GDM1 (cell line): ENCODE data around the gene BPIFB3.

Experiments
- DNase-seq: peaks from one replicate; lab custom pipeline; 2025; lab: John Stamatoyannopoulos, UW

Gene BPIFB3, protein sequence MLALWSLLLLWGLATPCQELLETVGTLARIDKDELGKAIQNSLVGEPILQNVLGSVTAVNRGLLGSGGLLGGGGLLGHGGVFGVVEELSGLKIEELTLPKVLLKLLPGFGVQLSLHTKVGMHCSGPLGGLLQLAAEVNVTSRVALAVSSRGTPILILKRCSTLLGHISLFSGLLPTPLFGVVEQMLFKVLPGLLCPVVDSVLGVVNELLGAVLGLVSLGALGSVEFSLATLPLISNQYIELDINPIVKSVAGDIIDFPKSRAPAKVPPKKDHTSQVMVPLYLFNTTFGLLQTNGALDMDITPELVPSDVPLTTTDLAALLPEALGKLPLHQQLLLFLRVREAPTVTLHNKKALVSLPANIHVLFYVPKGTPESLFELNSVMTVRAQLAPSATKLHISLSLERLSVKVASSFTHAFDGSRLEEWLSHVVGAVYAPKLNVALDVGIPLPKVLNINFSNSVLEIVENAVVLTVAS

DNA sequence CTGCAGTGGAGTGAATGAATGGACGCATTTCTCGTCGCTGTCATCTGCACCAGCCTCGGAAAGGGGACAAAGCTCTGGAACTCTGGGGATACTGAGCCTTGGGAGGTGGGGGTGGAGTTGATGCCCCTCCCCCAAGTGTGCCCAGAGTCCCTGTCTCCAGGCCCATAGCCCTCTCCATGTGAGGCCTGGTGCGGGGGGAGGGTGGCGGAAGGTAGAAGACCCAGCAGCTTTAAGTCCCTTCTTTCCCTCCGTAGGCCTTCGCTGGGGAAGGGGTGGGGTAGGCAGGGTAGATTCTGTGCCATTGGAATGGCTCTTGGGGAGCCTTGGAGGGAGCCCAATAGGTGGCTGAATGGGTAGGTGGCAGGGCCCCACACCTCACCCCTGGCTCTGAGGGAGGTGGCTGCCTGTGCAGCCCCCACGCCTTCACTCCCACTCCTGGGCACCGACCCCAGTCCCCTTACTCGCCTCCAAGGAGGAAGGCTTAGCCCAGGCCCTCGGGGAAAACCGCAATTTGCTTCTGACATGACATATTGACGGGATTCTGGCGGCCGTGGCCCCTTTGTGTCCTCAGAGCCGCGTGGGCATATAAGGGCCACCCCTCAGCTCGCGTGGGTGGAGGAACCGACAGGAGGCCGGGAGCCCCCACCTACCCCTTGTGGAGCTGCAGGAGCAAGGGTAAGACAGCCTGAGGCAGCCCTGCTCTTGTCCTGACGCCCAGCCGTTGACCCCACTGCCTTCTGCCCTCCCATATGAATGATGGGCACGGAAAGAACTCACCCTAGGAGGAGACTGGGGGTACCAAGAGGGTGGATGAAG, at the start of gene BPIFB3:
Gene BPIFB3, plus strand, starts transcription at position 613 of the 816 bp plus-strand sequence. CDS start 1,533 bp downstream, outside the sequence.
- DNase-seq: no peak

DNA sequence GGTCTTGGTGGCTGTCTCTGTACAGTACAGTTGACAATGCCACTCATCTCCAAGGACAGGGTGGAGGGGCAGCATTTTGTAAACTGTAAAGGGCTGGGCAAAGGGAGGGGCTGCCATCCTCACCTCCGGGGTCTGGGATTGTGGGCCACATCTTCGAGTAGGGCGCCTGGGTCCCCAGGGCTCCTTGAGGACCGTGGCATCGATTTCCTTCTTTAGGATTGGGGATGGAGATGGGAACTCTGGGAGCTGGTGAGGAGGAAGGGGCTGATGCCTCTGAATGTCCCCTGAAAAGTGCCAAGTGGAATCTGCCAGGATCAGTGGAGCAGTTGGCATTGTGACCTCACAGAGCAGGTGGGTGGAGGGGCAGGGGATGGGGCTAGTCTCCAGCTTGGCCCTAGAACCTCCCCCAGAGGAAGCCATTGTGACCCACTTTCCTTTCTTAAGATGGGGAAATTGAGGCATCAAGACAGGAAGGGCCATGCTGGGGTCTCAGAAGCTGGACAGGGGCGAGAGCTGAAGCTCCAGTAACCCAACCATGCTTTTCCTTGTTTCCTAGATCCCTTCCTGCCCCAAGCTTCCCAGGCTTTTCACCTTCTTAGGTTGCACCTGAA, 49.5 kb upstream of the BPIFB3 start, which contains the start of gene SUN5:
Gene SUN5, minus strand, starts transcription at position 293 of the 611 bp plus-strand sequence. Its CDS starts 93 bp downstream, at position 200.
- DNase-seq: no peak

DNA sequence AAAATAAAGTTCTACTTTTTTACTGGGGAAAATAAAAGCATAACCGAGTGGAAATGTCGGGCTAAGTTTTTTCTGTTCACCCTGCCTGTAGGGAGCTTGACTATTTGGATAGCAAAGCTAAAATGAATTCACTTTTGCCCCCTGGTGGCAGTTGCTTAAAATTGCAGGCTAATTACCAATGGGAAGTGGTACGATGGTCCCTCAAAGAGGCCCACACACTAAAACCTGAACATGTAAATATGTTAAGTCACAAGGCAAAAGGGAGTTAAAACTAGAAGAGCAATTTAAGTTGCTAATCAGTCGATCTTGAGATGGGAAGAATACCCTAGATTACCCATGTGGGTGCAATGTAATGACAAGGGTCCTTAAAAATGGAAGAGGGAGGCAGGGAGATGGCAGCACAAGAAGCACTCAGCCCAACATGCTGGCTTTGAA, 48.6 kb upstream of the BPIFB3 start:
- no peak for DNase-seq

DNA sequence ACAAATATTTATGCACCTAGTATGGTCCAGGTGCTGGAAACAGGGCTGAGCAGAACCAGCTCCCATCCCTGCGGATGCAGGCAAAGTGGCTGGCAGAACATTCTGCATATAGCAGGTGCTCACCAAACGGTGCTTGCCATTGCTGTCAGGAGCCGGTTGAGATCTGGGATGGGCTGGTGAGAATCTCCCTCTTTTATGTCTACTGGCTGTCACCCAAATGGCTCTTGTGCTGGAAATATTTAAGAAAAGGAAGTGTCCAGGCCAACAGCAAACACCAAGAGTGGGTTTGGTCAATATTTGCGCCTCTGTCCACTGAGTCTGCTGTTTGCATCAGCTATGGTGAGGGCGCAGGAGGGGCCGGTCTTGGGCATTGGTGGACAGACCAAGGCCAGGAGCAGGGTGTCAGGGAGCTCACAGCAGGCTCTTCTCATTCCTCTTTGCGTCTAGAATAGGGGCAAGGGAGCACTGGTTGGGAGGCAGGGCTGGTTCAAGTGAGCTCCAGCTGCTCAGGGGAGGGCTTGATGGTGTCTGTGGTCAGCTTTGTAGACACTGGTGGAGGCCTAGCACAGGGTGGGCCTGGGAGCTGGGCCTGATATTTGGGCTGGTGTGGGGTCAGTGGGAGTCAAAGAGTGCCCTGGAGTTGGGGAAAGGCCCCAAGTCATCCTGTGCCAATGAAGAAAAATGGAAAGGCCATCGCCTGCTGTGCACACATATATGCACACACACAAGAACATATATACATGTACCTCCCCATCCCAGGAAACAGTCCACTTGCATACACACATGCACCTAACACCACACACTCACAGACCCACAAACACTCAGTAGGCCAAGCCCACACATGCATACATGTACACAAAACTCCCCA, 47.6 kb upstream of the BPIFB3 start:
- no peak for DNase-seq

DNA sequence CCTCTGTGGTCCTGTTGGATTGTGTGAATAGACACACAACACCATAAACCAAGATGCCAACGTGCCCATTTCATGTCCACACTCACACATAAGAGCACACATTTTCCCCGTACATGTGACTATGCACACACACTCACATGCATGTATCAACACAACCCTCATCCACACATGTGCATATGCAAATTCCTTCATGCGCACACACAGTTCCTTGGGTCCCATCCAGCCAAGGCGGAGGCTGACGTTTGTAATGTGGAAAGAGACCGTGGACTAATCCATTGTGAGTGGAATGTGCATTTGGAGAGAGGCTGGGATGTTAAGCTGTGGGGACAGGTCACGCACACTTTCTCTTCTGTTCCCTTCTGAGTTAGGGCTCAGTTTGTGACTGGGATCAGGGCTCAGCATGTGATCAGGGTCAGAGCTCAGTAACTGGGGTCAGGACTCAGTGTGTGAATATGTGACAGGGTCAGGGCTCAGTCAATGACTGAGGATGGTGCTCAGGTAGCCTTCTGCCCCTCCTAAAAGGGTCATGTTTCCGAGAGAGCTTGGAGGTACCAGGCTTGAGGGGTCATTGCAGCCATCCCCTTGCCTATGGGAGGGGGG, 46.8 kb upstream of the BPIFB3 start:
- DNase-seq: no peak

DNA sequence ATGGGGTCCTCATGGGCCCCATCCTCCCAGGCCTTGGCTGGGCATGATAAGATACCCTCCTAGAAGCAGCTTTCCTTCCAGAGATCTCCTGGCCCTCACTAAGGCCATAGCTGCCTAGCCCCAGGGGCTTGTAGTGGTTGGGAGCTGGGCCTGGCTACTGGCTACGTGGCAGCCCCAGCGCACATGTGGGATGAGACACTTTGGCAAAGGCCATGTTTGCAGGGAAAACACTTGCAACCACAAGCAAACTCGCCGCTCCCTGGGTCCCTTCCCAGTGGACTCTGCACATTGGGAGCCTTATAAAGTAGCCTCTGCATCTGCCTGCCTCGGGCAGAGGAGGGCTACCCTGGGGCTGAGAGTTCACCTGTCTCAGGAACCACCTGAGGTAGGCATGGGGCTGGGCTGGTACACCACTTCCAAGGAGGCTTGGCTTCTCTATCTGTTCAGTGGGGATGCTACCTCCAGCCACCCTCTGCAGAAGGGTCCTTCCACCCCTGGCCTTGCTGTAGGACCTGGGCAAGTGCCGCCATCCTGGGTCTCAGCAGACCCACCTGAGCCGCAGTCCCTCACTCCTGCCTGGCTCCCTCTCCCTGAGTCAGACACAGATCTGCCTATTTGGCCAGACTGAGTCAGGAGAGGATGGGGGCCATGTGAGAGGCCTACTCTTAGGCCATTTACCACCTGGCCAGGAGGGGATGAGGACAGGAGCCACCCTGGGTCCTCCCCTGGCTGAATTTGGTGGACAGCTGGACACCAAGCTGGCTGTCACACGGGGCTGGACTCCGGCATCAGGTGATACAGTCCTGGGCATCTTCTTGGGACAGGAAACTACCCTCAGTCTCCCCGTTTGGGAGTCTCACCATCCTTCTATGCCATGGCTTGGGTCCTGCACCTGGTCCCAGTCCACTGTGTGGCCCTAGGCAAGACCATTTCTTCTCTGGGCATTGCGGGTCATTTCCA, 46.0 kb upstream of the BPIFB3 start, which contains the start of gene BPIFB2:
Gene BPIFB2, plus strand, starts transcription at position 329 of the 960 bp plus-strand sequence. CDS start 871 bp downstream, outside the sequence.
- no peak for DNase-seq

DNA sequence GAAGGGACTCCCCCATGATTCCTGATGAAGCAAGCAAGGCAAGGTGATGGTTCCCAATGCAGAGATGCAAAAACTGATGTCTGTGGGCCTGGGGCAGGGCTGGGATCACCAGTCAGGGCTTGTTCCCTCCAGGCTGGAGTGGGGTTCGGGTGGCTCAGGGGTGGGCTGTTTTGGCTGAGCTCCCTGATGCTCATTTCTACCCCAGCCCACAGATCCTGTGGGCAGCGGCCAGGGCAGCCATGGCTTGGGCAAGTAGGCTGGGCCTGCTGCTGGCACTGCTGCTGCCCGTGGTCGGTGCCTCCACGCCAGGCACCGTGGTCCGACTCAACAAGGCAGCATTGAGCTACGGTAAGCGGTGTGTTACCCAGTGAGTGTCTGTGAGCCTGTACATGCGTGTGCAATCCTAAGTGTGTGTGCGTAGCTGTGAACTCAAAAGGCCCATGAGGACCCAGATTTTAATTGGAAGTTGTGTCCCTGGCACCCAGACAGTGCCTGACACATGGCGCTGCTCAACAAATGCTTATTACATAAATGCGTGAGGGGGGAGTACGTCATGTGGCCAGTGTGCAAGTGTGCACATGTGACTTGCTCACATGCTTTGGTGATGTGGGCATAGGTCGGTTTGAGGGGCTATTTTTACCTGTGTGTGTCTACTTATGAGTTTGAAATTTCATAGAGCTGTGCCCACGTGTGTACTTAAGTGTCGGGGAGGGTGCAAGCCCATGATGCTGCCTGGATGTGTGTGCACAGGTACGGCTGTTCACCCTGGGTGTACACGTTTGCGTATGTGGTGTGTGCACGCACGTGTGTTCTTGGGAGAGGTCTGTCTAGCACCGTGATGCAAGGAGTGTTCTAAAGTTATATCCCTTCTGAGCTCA, 45.1 kb upstream of the BPIFB3 start:
- DNase-seq: no peak

DNA sequence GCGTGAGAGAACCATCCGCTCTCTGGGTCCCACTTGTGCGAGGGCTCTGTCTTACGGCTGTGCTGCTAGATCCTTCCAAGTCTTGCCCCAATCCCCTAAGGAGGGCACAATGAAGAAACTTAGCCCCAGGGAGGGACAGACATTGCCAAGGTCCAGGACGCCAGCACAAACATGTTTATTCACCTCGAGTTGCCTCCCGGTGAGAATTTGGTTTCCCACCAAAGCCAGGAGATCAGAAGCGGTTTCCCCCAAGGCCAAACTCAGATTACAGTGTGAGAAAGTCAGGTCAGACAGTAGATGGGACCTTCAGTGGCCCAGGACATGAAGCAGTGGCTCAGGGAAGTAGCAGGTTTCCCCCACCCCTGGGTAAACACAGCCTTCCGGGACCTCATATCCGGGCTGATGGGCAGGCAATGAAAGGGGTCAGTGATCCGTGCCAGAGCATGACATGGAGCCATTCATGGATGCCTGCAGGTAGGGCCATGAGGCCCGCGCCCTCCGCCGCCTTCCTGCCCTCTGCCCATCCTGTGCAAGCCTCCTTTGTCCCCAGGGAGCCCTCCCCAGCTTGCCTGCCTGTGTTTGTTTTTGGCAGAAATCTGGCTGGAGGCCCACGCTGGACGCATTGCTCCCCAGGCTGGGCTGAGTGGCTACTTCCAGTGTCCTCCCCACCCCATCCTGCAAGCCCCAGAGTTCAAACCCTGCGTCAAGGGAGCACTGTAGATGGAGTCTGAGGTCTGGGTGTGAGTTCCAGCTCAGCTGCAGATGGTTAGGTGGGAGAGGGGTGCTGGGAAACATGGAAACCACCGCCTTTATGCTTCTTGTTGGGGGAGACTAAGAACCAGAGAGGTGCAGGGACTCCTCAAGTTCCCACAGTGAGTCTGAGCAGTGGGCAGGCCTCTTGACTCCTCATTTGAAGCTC, 44.2 kb upstream of the BPIFB3 start:
- DNase-seq: no peak

DNA sequence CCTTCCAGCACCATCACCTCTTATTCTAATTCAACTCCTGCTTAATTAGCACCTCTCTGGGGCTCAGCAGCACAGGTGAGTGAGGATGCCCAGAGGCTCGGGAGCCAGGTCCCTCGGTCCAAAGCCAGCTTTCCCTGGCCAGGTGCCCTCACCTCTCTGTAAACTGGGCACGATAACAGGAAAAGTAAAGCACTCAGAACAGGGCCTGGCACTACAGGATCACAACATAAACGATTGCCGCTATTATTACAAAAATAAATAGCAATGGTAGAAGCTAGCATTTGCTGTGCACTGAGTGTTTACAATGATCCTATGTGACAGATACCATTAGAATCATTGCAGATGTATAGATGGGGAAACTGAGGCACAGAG, 43.6 kb upstream of the BPIFB3 start:
- no peak for DNase-seq

DNA sequence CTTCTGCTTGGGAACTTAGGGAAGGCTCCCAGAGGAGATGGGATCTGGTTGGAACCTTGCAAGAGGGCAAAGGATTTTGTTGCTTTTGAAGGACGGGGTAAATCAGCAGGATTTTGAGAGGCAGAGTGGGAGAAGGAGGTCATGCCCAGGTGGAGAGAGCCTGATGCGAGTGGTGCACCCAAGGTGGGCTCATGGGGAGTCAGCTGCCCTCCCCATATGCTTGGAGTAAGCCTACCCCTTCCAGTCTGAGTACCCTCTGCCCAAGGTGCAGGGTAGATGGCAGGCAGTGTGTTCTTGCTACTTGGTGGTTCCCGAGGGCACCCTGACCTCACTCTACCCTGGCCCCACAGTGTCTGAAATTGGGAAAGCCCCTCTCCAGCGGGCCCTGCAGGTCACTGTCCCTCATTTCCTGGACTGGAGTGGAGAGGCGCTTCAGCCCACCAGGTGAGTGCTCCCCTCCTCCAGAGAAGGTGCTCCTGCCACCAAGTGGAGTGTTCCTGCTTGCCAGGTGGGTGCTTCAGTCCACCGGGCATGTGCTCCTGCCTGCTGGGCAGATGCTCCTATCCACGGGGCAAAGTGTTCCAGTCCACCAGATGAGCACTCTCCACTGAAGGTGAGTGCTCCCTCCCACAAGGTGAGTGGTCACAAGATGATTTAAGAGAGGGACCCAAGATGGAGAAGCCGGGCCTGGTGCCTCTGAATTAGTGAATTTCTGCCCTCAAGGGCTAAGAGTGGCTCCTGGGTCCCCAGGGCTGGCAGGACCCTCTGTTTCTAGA, 42.8 kb upstream of the BPIFB3 start:
- DNase-seq: no peak

DNA sequence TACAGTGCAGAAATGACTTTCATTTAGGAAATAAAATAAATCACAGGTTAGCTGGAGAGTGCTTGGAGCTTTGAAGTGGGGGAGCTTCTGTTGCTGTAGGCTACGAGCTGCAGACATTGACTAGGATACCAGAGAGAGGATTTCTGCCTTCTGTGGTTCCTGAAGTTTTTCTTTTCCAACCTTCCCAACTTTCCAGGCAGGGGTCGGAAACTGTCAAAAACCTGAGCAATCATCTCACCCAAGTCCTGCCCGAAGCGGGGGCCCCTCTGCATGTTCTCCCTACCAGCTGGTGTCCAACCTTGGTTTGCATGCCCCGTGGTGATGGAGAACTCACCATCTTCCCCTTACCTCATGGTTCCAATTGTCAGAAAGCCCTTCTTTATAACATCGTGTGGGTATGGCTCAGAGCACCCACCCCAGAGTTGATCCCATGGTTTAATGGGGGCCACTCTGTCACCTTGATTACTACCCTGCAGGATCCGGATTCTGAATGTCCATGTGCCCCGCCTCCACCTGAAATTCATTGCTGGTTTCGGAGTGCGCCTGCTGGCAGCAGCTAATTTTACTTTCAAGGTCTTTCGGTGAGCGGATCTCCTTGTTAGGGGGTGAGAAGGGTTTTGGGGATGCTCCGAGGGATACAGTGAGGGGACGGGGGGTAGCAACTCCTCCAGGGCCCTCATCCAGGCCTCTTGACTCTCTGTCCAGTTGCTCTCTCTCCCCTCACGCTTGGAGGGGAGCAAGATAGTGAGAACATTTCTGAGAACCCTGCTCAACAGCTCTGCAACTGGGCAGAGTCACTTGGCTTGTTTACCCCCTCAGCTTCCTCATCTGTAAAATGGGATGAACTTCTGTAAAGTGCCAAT, 41.1 kb upstream of the BPIFB3 start:
- DNase-seq: no peak

DNA sequence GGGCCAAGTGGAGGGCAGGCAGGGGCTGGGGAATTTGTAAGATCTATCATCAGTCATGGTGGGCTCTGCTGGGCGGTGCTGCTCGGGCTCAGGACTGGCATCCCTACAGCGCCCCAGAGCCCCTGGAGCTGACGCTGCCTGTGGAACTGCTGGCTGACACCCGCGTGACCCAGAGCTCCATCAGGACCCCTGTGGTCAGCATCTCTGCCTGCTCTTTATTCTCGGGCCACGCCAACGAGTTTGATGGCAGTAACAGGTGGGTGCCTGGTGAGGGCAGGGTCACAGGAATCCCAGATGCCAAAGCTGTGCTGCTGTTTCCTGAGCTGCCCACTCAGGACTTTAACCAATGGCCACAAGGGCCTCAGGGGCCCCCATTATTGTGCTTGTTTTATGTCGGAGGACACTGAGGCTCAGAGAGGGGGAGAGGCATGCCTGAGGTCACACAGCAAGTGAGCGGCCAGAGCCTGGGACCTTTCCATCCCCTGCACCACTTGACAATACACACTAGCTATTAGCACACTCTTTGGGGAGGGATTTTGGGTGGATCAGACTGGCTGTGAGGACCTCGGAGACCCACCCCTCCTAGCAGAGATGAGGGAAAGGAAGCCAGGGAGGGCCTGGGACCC, 39.9 kb upstream of the BPIFB3 start:
- no peak for DNase-seq

DNA sequence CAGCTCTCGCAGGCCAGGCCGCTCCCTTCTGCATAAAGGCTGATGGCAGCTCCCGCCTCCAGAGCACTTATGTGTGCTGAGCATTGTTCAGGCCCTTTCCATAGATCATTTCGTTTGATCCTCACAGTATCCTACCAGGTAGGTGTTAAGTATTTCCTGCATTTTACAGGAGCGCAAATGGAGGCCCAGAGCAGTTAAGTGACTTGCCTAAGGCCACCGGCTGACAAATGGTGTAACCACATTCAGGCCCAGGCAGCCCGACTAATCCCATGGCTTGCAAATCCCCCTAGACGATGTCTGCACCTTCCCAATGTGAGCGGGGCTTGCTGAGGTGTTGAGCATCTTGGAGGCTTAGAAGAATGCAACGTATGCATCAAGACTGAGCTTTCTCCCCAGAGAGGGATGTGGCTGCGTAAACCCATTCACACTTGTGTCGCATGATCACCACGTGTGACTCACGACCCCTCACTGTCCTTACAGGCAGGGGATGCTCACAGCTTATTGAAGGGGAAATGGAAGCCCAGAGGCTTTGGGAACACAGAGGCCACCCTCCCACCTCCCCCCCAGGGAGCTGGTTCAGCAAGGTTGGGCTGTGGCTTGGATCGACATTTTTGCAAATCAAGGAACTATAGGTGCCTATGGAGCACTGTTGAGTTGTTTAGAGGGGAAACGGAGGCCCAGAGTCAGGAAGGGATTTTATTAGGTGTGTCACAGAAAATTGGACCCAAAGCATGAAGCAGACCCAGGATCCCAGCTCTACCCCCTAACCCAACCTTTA, 39.2 kb upstream of the BPIFB3 start:
- no peak for DNase-seq

DNA sequence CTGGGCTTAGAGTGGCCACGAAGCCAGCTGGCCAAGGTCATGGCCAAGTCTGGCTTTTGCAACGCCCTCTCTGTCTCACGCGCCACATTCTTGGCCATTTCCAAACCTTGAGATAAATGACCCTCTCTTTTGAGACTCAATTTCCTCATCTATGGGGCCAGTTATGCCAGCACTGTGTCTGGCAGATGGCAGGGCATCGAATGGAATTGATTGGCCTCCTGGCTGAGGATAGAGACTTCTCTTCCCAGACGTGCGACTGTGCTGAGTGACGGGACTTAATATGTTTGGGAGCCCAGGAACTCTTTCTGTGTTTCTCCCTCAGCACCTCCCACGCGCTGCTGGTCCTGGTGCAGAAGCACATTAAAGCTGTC, 38.6 kb upstream of the BPIFB3 start:
- DNase-seq: no peak
